HG03060 (cell line): Measurements from ENCODE around the gene FAM170B.

Experiments used
- ATAC-seq: cut with Tn5 transposase; IDR thresholded peaks from one replicate; pipeline ENCODE4 v1.9.1; 2021; ENCODE audit warnings: low read depth, moderate number of reproducible peaks; ENCODE audit not compliant: unreplicated experiment

FAM170B gene

DNA sequence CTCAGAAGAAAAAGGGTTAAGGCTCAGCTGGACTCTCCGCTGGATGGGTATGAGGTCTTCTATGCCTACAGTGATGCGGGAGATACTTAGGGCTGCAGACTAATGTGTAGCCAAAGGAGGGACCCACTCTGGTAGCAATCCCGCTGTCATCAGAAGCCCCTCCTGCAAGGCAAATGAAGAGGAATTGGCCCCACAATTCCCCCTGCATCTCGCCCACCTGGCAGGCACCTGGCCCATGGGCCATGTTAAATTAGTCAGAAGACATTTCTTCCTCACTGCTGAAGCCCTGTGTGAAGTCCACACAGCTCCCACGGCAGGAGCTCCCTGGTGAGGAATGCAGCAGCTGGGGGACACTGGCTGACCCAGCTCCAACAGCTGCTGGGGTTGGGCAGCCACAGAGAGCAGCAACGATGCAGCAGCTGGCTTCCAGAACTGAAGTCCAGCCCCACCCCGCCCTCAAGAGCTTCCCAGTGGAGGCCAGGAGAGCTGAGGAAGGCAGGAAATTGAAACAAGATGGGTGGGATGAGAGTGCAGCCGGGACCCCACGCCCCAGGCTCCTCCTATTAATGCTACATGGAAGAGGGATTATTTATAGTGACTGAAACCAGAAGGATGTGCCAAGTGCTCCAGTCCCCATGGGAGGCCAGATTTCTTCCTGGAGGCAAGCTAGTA, 24.0 kb downstream of the FAM170B start:
- no peak for ATAC-seq

DNA sequence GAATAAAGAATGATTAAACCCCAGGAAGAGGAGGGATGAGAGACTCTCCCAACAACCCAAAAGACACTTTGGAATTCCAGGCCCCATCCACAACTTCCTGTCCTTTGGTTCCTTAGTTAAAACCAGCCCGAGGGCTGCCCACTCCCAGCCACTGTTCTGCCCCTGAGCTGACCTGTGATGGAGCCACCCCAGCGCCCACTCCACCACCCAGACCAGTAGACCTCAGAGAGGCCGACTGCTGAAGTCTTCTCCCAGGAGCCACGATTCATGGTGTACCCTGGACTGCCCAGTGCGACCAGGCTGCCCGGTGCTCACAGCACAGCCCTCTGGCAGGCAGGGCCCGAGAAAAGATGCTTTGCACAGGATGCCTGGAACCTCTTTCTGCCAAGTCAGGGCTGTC, 25.2 kb downstream of the FAM170B start:
- ATAC-seq = no peak

DNA sequence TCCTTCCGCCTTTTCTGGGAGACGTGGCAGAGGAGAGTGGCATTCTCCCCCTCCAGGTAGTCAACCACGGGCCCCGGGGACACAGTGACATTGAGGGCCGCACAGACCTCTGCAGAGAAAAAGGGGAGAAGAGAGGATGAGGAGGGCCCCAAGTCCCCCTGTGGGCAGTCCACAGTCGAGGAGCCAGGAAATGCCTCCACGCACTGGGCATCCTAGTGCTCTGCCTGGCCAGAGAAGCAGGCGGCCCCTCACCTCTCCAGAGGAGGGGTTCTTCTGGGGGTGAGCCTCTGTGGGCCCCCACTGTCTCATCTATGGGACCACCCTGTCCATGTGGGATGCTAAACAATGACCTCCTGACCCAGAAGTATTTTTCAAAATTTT, 25.9 kb downstream of the FAM170B start:
- ATAC-seq = no peak

DNA sequence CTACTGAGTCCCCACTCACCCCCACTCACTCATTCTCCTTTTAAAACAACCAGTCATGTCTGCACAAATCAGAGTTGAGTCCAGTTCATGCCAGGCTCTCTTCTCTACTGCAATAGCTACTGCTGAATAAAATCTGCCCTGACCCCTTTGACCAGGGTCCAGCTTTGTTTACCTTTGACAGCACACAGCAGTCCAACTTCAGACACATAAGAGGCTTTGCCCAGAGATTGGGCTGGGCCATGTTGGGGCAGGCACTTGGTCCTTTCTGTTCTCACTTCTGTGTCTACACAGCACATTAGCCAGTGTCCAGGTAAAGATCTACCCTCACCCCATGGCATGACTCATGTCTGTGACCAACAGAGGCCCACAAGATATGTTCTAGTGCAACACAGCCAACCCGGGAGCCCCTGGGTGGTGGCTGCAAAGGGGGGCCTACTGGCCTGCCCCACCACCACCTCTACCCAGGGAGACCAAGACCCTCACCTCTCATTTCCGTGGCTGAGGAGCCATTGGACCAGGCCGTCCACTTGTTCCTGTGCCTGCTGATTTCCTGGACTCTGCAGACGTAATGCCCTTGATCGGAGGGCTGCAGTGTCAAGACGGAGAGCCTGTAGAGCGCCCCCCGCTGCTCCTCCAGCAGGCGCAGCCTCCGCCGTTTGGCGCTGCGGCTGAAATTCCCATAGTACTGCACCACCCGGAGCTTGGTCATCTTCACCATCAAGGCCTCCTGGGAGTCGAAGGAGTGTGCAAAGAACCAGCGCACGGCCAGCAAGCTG, 26.5 kb downstream of the FAM170B start:
- no peak for ATAC-seq

DNA sequence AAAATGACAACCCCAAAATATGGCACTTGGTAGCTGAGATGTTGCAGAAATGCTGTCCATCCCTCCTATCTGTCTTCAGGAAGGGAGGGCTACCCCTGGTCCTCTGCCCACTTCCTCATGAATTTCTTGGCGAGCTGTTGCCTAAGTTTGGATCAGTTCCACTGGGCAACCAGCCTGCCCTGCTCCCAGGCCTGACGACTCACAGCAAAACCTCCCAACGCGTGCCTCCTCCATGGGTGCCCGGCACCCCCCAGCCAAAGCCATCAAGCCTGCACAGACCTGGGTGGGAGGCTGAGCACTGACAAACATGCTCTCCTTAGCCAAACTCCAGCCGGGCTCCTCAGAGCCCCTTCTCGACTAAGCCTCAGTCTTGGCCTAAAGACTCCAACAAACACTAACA, 27.4 kb downstream of the FAM170B start:
- no peak for ATAC-seq

DNA sequence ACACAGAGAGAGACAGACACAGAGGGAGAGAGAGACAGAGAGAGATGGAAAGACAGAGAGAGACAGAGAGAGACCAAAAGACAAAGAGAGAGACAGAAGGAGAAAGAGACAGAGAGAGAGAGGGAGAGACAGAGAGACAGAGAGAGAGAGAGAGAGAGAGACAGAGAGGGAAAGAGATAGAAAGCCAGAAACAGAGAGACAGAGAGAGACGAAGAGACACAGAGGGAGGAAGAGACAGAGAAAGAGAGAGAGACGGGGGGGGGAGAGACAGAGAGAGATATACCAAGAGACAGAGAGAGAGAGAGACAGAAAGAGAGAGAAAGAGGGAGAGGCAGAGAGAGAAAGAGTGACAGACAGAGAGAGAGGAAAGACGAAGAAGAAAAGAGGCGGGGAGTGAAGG, 28.7 kb downstream of the FAM170B start:
- no peak for ATAC-seq

DNA sequence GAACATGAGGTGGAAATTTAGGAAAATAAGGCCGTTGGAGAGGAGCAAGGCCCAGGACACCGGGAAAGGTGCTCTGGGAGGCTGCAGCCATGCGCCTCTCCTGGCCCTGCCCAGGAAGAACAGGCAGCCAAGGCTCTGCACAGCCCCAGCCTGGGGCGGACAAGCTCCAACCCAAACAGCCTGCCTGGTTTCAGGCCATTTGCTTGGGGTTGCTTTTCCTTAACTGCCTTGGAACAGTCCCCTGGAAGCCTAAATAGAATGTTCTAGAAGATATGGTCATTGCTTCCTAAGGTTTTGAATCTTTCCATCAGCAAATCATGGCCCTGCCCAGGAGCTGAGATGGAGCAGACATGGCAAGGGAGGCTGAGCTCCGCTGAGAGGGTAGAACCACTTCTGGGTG, 29.5 kb downstream of the FAM170B start:
- ATAC-seq = no peak

DNA sequence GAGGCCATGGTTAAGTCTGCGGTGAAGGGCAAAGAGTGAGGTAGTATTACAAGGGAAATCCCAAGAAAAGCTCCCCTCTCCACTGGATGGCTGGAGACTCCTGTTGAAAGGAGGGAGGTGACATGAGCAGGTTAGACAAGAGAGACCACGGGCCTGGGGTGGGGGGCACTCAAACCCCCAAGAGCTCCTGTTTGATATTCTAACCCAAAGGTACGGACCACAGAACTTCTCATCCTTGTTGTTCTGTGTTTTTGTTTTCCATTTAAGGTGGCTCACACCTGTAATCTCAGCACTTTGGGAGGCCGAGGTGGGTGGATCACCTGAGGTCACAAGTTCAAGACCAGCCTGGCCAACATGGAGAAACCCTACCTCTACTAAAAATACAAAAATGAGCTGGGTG, 30.1 kb downstream of the FAM170B start:
- ATAC-seq = no peak

DNA sequence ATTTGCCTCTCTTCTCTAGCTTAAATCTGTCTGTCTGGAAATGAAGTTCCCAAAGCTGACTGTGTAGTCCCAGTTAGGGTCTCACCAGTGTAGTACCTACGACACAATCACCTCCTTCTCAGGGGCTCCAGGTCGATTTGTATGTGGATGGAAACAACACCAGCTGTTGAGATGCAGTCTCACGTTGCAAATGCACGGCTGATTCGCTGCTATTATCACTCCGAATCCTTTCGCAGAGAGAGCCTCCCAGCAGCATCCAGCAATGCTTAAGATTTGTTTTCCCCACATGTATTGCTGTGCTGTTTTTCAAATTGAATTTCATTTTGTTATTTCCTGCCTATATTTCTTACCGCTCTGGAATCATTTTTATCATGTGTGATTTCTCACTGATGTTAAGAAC, 34.8 kb downstream of the FAM170B start:
- no peak for ATAC-seq

DNA sequence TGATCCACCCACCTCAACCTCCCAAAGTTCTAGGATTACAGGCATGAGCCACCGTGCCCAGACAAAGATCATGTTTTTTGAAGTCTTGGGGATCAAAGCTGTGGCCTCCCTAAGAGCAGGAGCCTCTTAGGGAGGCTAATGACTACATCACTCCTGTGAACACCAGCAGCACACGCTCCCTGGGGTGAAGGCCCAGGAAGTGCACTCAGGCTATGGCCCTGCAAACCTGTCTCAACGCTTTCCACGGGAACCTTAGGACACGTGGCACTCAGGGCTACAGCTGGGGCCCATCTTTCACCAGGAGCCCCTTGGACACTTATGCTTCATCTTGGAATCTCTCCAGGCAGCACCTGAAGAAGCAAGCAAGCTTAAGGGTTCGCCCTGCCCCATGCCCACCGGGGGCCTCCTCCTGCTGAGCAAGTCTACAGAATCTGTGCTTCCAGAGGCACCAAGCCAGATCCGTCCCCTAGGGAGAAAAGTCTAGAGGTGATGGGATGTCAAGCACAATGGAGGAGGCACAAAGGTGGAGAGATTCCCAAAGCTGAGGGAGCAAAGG, 36.9 kb downstream of the FAM170B start:
- ATAC-seq = no peak

DNA sequence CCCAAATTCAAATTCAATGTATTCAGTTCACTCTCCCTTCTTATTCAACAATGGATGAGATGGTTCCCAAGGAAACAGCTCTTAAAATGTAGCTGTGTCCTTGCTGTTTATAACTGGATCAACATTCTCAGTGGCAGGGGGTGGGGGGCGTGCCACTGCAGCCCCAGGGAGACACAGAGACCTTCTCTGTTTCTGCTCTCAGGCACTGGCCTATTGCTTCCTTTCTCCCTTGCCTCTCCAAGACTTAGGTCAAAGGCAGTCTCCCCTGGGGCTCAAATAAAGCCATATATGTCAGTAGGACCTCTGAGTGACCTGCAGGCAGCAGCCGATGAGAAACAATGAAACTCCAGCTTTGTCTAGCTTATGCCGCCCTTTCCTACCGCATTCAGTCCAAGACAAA, 39.2 kb downstream of the FAM170B start:
- ATAC-seq = no peak

DNA sequence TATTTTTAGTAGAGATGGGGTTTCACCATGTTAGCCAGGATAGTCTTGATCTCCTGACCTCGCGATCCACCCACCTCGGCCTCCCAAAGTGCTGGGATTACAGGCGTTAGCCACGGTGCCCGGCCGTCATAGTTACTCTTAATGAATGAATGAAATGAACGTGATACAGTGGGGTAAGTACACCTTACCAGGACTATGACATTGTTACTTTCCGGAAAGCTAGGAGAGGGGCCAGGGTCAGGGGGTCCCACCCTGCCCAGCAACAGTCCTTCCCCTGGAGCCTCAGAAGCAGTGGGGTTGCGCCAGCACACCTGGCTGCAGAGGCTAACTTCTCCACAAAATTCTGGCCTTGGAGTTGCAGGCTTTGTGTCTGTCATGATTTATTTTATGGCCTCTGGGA, 39.9 kb downstream of the FAM170B start:
- ATAC-seq = no peak

DNA sequence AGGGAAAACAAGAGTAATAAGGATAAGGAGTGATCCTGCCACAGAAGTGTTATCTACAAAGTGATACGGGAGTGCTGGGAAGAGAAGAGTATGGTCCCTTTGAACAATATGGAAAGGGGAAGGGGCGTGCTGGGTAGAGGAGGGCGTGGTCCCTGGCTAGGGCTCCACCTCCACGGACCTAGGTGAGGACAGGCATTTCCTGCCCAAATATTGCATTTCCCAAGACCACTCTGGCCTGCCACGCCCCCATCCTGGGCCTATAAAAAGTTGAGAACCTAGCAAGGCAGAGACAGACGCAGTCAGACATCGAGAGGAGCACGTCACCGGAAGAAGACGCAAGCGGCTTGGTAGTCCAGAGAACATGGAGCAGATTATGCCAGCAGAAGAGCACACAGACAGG, 41.3 kb downstream of the FAM170B start:
- ATAC-seq = no peak

DNA sequence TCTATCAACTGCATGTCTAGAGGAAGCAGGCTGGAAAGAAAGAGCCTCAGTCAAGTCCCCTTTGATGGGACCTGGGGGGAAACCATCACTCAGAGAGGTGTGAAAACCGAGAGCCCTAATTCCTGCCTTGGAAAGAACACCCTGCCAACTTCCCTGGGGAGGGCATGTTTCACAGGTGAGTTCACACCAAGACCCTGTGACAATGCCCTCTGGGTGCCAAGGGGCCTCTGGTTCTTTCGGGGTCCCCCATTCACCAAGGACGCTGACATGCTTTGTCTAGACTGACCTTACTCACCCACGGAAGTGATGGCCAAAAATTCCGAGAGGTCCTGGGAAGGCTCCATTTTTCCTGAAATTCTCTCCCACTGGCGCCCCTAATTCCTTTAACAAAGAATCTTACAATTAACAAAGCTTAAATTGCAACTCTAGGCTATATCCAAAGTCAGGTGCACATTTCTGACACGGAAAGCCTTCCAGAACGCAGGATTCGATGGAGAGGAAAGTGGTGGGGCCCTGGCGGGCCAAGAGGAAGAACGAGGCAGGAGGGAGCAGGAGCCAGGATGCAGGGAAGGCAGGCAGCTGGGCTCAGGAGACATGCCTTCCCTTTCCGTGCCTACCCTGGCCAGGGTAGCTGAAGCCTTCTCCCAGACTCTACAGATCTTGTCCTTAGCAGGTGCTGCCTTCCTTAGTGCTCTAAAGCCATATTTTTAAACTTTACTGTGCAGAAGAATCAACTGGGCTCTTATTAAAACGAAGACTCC, 42.2 kb downstream of the FAM170B start:
- ATAC-seq = no peak

DNA sequence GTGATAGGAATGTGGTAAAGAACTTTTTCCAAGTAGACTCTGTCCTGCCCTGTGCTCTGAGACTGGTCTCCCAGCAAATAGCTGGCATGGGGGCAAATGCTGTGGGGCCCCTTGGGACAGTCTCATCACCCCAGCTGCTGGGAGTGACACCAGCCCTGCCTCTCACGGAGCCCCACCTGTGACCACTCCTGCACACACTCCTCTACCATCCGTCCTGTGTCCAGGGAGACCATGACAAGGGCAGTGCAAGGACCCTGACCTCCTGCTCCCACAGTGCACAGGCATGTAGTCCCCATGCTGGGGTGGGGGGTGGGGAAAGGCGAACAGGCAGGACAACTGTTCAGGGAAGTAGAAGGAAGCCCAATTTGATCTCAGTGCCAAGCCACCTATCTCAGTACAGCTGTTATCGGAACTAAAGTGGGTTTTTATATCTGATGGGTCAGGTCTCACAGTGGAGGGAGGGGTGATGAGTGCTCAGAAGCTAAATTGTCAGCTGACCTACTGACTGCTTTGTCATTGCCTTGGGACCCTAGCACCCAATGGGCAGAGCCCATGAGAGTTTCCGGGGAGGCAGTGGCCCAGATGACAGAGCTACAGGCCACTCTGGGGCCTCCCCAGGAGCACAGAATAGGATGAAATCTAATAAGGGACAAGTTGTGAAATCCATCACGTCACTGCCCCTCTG, 43.0 kb downstream of the FAM170B start:
- no peak for ATAC-seq

DNA sequence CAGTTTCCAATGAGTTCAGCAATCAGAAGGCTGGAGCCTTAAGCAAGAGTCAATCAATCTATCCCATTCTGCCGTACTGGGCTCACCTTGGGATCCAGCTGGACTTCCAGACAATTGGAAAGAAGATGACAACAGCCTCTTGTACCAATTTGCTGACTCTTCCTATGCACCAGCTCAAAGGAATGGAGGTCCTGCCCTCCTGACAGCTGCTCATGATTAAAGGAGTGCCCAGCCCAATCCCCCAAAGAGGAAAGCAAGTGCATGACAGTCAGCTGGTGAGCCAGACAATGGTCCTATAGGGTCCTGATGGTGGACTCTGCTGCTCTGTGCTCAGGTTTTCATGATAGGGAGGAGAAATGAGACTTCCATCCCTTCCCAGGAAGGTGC, 43.6 kb downstream of the FAM170B start:
- ATAC-seq = no peak

DNA sequence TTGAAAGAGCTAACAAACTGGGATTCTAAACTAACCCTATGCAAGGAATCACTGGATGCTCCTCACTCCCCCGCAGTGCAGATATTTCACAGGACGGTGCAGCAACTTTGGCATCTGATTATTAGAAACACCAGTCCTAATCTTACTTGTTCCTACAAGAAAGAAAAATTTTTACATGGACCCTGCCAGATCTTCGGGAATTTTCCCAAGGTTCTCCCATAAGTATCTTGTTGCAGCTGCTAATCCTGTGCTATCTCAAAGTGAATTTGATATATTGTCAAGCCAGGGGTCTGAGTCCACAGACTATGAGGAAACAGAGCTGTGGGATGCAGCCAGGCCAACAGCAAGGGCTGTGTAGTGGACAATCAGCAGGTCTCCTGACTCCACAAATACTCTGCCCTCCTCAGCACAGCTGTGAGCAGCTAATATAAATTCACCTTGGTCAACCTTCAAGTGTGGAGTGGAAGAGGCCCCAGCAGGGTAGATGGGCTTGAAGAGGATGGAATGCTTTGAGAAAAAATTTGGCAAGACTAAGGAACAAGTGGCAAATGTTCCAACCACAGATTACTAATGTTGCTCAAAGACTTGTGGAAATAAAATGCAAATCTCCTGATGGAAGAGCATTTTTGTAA, 44.1 kb downstream of the FAM170B start:
- ATAC-seq = no peak

DNA sequence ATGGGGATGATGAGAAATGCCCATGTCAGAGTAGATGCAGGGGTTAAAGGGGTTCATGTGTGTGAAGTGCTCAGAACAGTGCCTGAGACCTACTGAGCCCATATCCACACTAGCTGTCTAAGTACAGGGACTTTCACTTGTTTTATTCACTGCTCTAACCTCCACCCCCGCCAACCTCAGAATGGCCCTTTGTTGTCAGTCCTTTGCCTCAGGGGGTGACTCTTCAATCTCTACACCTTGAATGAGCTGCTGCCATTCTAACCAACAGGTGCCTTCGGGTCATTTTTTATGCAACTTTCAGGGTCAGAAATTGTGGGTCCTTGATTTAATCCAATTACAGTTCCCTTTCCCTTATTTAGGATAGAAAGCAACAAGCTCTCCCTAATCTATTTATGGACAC, 44.7 kb downstream of the FAM170B start:
- no peak for ATAC-seq

DNA sequence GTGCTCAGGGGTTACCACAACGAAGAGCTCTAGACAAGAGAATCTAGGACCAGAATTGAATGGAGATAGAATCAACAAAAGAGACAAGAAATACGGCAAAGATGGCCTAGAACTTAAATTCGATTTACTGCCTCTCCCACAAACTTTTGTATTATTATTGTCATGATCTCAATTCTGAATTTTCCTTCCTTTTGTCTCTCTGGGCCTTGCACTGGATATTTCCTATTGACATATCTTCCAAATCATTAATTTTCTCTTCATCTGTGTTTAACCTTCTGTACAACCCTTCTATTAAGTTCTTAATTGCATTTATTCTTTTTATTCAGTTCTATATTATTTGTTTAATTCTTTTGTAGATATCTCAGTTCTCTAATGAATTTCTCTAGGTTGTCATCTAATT, 46.9 kb downstream of the FAM170B start:
- no peak for ATAC-seq

DNA sequence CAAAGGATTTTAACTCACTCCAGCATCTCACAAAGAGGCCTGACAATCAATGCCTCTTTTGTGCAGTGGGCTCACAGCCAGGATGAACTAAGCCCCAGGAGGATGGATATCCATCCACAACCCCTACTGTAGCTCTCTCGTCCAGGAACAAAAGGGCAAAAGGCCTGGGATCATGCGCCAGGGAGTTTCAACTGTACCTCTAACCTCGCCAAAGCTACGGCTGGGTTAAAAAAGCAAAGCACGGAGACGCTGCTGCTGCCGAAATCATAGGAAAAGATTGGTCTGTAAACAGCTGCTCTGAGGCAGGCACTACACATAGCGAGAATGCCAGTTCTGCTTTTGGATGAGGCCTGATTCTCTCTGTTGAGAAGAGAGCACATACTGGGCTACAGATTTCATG, 50.6 kb downstream of the FAM170B start:
- ATAC-seq = no peak
